Mononuclear cell (primary cell): Measurements from ENCODE around the gene CROT. TPM values are rescaled to one million over a fixed set of nuclear protein-coding genes. Genes with fewer than 3 reads are reported as not detected.

Experiments
- H3K27me3 ChIP-seq: 2 replicates; pipeline ENCODE4 v1.6.0; 2011; ENCODE audit warnings: low read length, control low read depth; ENCODE audit not compliant: insufficient read depth
- H3K4me1 ChIP-seq: 2 replicates; pipeline ENCODE4 v1.5.1; 2011; ENCODE audit warnings: mild to moderate bottlenecking, low read length, control low read depth; ENCODE audit not compliant: insufficient read depth
- H3K4me3 ChIP-seq: 2 replicates; pipeline ENCODE4 v1.5.1; 2011; ENCODE audit warnings: mild to moderate bottlenecking, low read length, moderate library complexity
- H3K9me3 ChIP-seq: 2 replicates; pipeline ENCODE4 v1.5.1; 2011; ENCODE audit warnings: low read depth, mild to moderate bottlenecking, control low read depth, low read length
- total RNA-seq: library from RNA; depleted of rRNA; stranded (reverse); fragments of >200 nt; gene quantifications from one replicate; pipeline ENCODE4 v1.2.3, GENCODE V29; 2012

CROT gene
- total RNA-seq, 1 donor: 6.9 TPM

DNA sequence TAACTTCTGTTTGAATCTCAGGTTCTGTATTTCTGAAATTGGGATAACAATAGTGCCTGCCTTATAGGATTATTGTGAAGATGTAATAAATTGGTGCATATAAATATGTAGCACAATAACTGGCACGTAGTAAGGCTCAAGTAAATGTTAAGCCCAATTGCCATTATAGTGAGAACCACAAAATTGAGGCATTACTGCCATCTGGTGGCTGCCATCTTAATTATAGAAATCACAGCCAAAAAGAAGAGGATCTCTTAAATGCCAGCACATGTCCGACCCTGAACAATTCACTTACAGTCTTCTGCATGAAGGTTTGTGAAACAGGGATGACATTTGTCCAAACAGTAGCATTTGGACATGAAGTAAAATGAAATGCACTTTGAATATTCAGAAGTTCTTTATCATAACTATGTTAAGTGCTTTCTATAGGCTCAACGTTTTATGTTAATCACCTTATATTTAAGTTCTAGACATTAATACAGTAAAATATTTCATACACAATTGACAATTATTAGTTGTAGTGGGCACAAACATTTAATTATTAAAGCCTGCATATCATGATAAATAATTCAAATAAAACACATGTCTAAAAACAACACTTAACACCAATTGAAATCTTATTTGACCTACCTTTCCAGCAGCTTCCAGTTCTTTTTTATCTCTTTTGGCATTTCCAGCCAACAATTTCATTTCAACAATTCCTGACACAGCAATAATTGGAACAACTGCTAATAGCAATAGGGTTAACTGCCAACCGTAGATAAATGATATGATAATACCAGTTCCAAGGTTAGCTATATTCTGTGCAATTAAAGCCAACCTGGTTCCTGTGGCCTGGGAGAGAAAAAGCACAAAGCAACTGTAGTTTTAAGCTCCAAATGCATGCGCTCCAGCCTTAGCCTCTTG, 71.5 kb downstream of the CROT start:
- Histone ChIP-seq H3K4me1 (no peaks in the 10 kb centered on the region), H3K27me3 (no peaks in the 10 kb centered on the region), H3K4me3 (no peak overlapping the region), H3K9me3 (no peaks in the 10 kb centered on the region)

DNA sequence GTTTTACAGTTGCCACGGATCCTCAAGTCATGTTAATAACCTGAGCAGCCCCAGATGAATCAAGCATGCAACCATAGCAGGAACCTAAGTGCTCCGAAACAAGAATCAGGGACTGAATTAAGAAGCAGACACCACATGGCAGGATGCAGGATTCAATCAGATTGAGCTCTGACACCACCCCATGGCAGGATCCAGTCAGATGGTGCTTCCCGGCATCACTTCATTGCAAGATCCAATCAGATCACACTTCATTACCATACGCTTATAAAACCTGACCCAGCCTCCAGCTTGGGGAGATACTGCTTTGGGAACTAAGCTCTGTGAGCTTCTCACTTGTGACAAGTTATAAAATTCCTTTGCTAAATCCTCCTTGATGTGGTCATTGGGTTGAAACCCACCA, 74.7 kb downstream of the CROT start:
- no peak overlapping the region for H3K4me3 ChIP-seq
- H3K9me3 ChIP-seq: no peaks in the 10 kb centered on the region
- no peaks in the 10 kb centered on the region for H3K27me3 ChIP-seq
- H3K4me1 ChIP-seq: no peaks in the 10 kb centered on the region

DNA sequence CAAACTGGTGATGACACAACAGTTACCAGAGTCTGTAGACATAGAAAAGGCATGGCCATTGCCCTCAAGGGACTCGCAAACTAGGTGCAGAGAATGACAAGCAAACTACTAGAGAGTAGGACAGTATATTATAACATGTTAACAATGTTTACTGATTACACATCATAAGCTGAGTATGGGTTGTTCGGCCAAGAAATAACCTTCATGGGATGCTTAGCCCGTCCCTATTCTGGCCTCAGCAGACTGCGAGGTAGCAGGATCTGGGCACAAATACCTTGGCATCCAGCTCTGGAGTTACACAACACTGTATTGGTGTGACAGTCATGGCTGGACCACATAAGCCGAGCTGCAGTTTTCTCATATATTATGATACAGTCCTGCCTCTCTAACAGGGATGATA, 78.6 kb downstream of the CROT start:
- Histone ChIP-seq H3K4me3 (no peak overlapping the region), H3K27me3 (no peaks in the 10 kb centered on the region), H3K9me3 (no peaks in the 10 kb centered on the region), H3K4me1 (no peaks in the 10 kb centered on the region)

DNA sequence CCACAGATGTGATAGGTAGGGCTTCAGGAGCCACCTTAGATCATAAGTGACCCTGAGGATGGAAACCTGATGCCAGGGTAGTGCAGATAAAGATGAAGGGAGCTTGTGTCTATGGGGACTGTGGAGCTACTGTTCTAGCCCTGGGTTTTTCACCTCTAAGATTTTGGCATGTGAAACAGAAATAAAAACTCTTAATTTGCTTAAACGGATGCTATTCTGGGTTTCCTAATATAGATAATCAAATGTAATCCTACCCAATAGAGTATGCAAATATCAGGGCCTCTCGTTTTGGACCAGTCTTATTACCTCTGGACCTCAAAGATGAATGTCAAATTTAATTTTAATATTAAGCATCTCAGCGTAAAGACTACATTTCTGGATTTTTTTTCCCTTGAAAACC, 80.7 kb downstream of the CROT start:
- no peaks in the 10 kb centered on the region for H3K9me3 ChIP-seq
- H3K27me3 ChIP-seq: no peaks in the 10 kb centered on the region
- H3K4me3 ChIP-seq: no peak overlapping the region
- H3K4me1 ChIP-seq: no peaks in the 10 kb centered on the region

DNA sequence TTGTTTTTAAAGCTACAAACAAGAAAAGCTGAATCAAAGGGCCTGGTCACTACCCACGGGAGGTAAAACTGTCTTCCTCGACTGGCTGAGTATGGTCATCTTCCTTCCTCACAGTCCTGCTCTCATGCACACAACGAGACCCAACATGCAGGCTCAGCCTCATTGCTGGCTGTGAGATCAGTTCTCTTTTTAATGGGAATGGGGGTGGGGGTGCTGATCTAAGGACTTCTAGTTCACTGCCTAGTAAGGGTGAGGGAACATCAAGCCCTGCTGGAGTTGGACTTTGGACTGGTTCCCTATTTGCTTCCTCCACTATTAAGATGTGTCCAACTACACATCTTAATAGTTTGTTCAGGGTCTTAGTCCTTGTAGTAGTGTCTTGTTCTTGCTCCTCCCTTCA, 81.8 kb downstream of the CROT start:
- Histone ChIP-seq H3K27me3 (no peaks in the 10 kb centered on the region), H3K4me1 (no peaks in the 10 kb centered on the region), H3K4me3 (no peak overlapping the region), H3K9me3 (no peaks in the 10 kb centered on the region)

DNA sequence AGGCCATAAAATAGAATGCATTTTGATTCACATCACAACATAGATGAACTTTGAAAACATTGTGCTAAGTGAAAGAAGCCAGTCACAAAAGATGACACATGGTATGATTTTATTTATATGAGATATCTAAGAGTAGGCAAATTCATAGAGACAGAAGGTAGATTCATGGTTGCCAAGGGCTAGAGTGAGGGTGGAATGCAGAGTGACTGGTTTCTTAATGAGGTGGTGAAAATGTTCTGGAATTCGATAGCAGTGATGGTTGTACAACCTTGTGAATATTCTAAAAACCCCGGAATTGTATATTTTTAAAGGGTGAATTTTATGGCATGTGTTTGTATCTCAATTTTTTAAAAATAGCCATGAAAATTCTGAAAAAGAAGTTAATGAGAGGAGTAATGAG, 87.1 kb downstream of the CROT start:
- no peak overlapping the region for H3K4me3 ChIP-seq
- H3K4me1 ChIP-seq: no peaks in the 10 kb centered on the region
- no peaks in the 10 kb centered on the region for H3K9me3 ChIP-seq
- no peaks in the 10 kb centered on the region for H3K27me3 ChIP-seq

DNA sequence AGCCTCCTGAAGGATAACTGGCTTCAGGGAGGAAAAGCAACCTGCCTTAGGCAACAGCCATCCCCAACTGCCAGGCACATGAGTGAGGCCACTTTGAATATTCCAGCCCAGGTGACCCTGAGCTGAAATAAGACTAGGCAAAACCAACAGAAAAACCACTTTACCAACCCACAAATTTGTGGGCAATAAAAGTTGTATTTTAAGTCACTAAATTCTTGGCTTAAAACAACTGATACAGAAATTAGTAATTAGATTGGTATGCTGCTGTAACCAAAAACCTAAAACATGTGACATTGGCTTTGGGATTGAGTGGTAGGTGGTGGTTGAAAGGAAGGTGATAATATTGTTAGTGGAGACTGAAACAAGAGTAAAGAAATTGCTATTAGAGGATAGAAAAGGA, 90.1 kb downstream of the CROT start:
- Histone ChIP-seq H3K27me3 (no peaks in the 10 kb centered on the region), H3K4me3 (no peak overlapping the region), H3K9me3 (no peaks in the 10 kb centered on the region), H3K4me1 (no peaks in the 10 kb centered on the region)

DNA sequence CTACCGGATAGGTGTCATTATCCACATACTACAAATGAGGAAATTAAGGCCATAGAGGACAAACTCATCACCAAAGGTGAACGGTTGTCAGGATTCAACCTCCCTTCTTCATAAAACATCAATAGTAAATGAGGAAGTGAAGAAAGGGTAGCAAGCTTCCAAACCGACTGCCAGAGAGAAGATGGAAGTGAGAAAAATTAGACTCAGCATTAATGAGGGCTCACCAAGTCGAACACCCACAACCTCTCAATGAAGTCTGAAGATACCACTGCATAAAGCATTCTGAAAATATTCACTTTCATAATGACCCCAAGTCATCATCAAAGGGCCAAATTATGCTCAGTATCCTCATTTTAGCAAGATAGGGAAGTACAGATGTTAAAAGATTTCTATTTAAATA, 100.4 kb downstream of the CROT start:
- no peaks in the 10 kb centered on the region for H3K4me1 ChIP-seq
- no peaks in the 10 kb centered on the region for H3K9me3 ChIP-seq
- no peaks in the 10 kb centered on the region for H3K27me3 ChIP-seq
- no peak overlapping the region for H3K4me3 ChIP-seq

DNA sequence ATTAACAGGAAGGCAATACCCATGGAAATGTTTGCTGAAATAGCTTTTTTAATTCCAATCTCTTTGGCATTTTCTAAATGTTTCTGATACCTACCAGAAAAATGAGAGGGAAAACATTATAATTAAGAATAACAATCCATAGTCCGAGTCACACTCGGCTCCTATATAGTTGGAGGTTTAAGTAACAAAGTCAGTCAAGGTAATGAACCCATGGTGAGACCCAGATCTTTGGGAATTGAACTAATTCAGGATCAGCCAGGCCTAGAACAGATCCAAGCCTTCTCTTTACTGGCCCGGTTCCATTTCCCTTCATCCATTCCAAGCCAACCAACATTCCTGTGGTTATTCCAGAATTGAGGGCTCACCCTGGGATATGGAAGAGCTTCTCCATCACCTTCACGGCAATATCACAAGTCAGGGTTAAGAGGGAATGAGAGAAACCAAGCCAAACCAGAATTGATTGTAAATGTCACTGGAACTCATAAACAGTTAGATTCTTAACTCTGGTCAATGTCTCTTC, 101.7 kb downstream of the CROT start:
- no peaks in the 10 kb centered on the region for H3K4me1 ChIP-seq
- H3K27me3 ChIP-seq: no peaks in the 10 kb centered on the region
- H3K9me3 ChIP-seq: no peaks in the 10 kb centered on the region
- no peak overlapping the region for H3K4me3 ChIP-seq

DNA sequence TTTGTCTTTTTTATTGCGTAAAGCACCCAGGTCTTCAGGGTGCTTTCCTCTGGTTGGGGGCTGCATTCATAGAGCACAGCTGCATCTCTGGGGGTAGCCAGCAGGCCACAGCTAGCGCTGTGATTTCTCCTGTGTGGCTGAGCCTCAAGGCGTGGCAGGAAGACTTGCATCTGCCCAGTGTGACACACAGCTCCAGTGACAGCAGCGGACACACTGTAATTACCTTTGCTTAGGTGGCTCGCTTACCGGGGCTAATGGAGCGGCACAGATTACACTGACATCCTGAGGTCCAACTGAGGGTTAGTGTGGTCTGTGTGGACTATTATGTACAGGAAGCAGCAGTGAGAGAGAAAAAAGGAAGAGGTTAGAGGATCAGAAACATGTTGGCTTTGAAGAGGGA, 102.9 kb downstream of the CROT start:
- no peak overlapping the region for H3K4me3 ChIP-seq
- H3K27me3 ChIP-seq: no peaks in the 10 kb centered on the region
- no peaks in the 10 kb centered on the region for H3K4me1 ChIP-seq
- H3K9me3 ChIP-seq: no peaks in the 10 kb centered on the region

Other genes starting within 250 kb of the CROT start
- 129 TPM for gene DMTF1, start 193.2 kb upstream of the CROT start, total RNA-seq
- 157 TPM for gene TMEM243, start 125.9 kb upstream of the CROT start, total RNA-seq
- 7.2 TPM for gene ABCB4, start 130.0 kb downstream of the CROT start, total RNA-seq